HepG2 (cell line): ENCODE data around the gene KDELR3. TPM values are rescaled to one million over a fixed set of nuclear protein-coding genes. Genes with fewer than 3 reads are reported as not detected.

Source experiments
- AKAP8 ChIP-seq: sonication (generic); formaldehyde crosslinking; IDR thresholded peaks from 2 replicates; pipeline ENCODE4 v1.5.1; 2020; ENCODE audit warnings: mild to moderate bottlenecking, missing genetic modification reagents
- ATAD3A ChIP-seq: sonication (generic); formaldehyde crosslinking; IDR thresholded peaks from 2 replicates; pipeline ENCODE4 v1.4.0; 2020; ENCODE audit warnings: missing genetic modification reagents
- DNMT1 ChIP-seq: sonication (generic); formaldehyde crosslinking; IDR thresholded peaks from 2 replicates; pipeline ENCODE4 v1.5.1; 2020; ENCODE audit warnings: mild to moderate bottlenecking, missing genetic modification reagents
- ERF ChIP-seq: IDR thresholded peaks from 2 replicates; pipeline ENCODE4 v1.6.1; 2018; ENCODE audit warnings: missing biosample characterization, missing genetic modification reagents
- GFI1 ChIP-seq: sonication (generic); formaldehyde crosslinking; IDR thresholded peaks from 2 replicates; pipeline ENCODE4 v1.5.0; 2020; ENCODE audit warnings: missing genetic modification reagents, mild to moderate bottlenecking, borderline replicate concordance
- LCORL ChIP-seq, 2 experiments: fragments of 450-650 bp in 1 of 2; sonication (generic) in 1 of 2; formaldehyde crosslinking in 1 of 2; IDR thresholded peaks; 2 replicates each; pipeline versions ENCODE4 v1.5.0 to v1.6.1; 2017 to 2020; ENCODE audit warnings: antibody characterized with exemption in 1 of 2, missing genetic modification reagents in 1 of 2
- MED13 ChIP-seq: sonication (generic); formaldehyde crosslinking; IDR thresholded peaks from 2 replicates; pipeline ENCODE4 v1.5.0; 2020; ENCODE audit warnings: missing genetic modification reagents
- NR2F1 ChIP-seq, 2 experiments: fragments of 450-650 bp in 1 of 2; formaldehyde crosslinking in 1 of 2; IDR thresholded peaks; 2 replicates each; pipeline versions ENCODE4 v1.5.0 to v1.6.1; 2016 to 2020; ENCODE audit warnings: mild to moderate bottlenecking in 1 of 2, missing compliant biosample characterization in 1 of 2, missing genetic modification reagents in 1 of 2, moderate library complexity in 1 of 2
- PHF21A ChIP-seq: sonication (generic); formaldehyde crosslinking; IDR thresholded peaks from 2 replicates; pipeline ENCODE4 v1.5.0; 2020; ENCODE audit warnings: mild to moderate bottlenecking, missing genetic modification reagents
- REST ChIP-seq, 2 experiments: IDR thresholded peaks; 2 replicates each; pipeline ENCODE4 v1.6.1; 2011 to 2012; ENCODE audit warnings: low read length in 2 of 2, borderline replicate concordance in 1 of 2, low read depth in 1 of 2, mild to moderate bottlenecking in 1 of 2, moderate library complexity in 1 of 2
- SNAPC2 ChIP-seq: sonication (generic); formaldehyde crosslinking; IDR thresholded peaks from 2 replicates; pipeline ENCODE4 v1.8.1; 2022; ENCODE audit warnings: mild to moderate bottlenecking, missing genetic modification reagents
- STAT5B ChIP-seq: sonication (generic); formaldehyde crosslinking; IDR thresholded peaks from 2 replicates; pipeline ENCODE4 v1.4.0; 2020; ENCODE audit warnings: missing genetic modification reagents
- THYN1 ChIP-seq: sonication (generic); formaldehyde crosslinking; IDR thresholded peaks from 2 replicates; pipeline ENCODE4 v1.8.1; 2023; ENCODE audit warnings: low read depth, mild to moderate bottlenecking, moderate library complexity, missing genetic modification reagents, borderline replicate concordance
- TOE1 ChIP-seq: sonication (generic); formaldehyde crosslinking; IDR thresholded peaks from 2 replicates; pipeline ENCODE4 v1.4.0; 2020; ENCODE audit warnings: mild to moderate bottlenecking, missing genetic modification reagents
- ZFY ChIP-seq: sonication (generic); formaldehyde crosslinking; IDR thresholded peaks from 2 replicates; pipeline ENCODE4 v1.4.0; 2020; ENCODE audit warnings: missing genetic modification reagents
- ZNF546 ChIP-seq: sonication (generic); formaldehyde crosslinking; conservative IDR thresholded peaks from 2 replicates; pipeline ENCODE4 v1.8.1; 2023; ENCODE audit warnings: mild to moderate bottlenecking, missing genetic modification reagents
- ZNF569 ChIP-seq: sonication (generic); formaldehyde crosslinking; IDR thresholded peaks from 2 replicates; pipeline ENCODE4 v1.5.0; 2020; ENCODE audit warnings: mild to moderate bottlenecking, missing genetic modification reagents, moderate library complexity, borderline replicate concordance
- ZNF615 ChIP-seq: sonication (generic); formaldehyde crosslinking; IDR thresholded peaks from 2 replicates; pipeline ENCODE4 v1.5.0; 2020; ENCODE audit warnings: mild to moderate bottlenecking, missing genetic modification reagents, borderline replicate concordance
- ZNF619 ChIP-seq: sonication (generic); formaldehyde crosslinking; IDR thresholded peaks from 2 replicates; pipeline ENCODE4 v1.4.0; 2020; ENCODE audit warnings: mild to moderate bottlenecking, missing genetic modification reagents
- ZNF670 ChIP-seq: sonication (generic); formaldehyde crosslinking; IDR thresholded peaks from 2 replicates; pipeline ENCODE4 v1.8.0; 2022; ENCODE audit warnings: mild to moderate bottlenecking, missing genetic modification reagents, borderline replicate concordance
- polyA plus RNA-seq, 8 experiments: library from polyadenylated mRNA; depleted of rRNA in 3 of 8; stranded (reverse) in 7 of 8; unstranded in 1 of 8; fragments of >200 nt; fragmentation: Illumina TruSeq in 4 of 8; extraction: Trizol in 4 of 8; gene quantifications; 2 replicates each; pipeline versions ENCODE4 v1.2.1 to v1.2.3, GENCODE V29; 2011 to 2016; ENCODE audit warnings: low read depth in 4 of 8, missing spikeins in 1 of 8, mixed read lengths in 1 of 8; ENCODE audit not compliant: insufficient read depth in 1 of 8
- total RNA-seq, 5 experiments: library from RNA; depleted of rRNA; stranded (reverse); fragments of >200 nt; fragmentation: Illumina TruSeq; extraction: Trizol; gene quantifications; 2 replicates each; pipeline ENCODE4 v1.2.3, GENCODE V29; 2016; ENCODE audit warnings: low read depth in 1 of 5
- TF ChIP-seq, protein P1 (sequence below): sonication (generic); formaldehyde crosslinking; IDR thresholded peaks from 2 replicates; pipeline ENCODE4 v1.4.0; 2020; ENCODE audit warnings: mild to moderate bottlenecking, low read depth, missing genetic modification reagents
- TF ChIP-seq, protein P2 (sequence below): sonication (generic); formaldehyde crosslinking; IDR thresholded peaks from 2 replicates; pipeline ENCODE4 v1.8.1; 2022; ENCODE audit warnings: low read depth, mild to moderate bottlenecking, missing genetic modification reagents

Gene KDELR3
- total and polyA plus RNA-seq, 2 of the 13 experiments (the other 11 are each of a cell fraction or from before 2014, with no cell fraction given), result 24.2 to 65.7 TPM

DNA sequence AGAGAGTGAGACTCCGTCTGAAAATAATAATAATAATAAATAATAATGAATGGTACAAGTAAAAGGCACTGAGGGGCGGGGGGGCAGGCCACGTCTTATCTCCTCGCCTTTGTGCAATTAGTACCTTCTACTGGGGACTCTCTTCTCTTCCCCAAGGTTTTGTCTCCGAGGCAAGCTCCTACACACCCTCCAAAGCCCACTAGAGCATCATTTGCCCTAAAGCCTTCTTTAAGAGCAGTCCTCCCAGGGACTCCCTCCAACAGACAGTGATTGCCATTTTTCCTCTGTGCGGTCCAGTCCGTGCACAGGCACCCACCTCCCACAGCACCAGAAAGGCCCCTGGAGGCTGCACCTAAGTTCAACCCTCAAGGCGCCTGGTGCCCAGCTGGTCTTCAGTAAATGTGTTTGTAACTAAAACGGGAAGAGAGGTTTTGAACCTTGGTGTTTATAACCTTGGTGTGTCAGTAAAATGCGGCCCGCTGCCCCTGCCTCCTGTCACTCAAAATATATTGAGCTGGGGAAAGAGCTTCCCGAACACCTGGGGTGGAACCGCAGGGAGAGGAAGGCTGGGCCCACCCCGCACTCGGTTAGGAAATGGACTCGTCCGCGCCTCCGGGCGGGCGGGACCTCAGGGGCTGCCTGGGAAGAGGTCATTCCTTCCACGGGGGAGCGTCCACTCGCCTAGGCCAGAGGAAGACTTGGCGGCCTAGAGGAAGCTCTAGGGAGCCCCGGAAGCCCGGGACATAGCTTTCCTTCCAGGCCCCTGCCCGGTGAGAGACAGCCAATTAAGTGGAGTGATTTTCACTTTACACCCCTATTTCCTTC, 4.7 kb upstream of the KDELR3 start (continued):
- no peak for TF ChIP-seq GFI1 (CRISPR knock-in tag)
- peak; percentile 49 for TF ChIP-seq ERF
- TF ChIP-seq ZNF569 (CRISPR knock-in tag), result no peak
- TF ChIP-seq REST (IDR thresholded peaks at IDR 0.05; ENCODE audit: borderline replicate concordance in 1 of 2, low read depth in 1 of 2, low read length in 2 of 2), result no peak
- no peak for TF ChIP-seq ZNF619 (CRISPR knock-in tag)
- no peak for TF ChIP-seq NR2F1 (CRISPR knock-in tag; IDR thresholded peaks at IDR 0.05)
- no peak for TF ChIP-seq LCORL (IDR thresholded peaks at IDR 0.05)
- peak; percentile 34; the same call in 1 of the 2 replicates for TF ChIP-seq LCORL (CRISPR knock-in tag; IDR thresholded peaks at IDR 0.05)
- TF ChIP-seq, protein P1, sequence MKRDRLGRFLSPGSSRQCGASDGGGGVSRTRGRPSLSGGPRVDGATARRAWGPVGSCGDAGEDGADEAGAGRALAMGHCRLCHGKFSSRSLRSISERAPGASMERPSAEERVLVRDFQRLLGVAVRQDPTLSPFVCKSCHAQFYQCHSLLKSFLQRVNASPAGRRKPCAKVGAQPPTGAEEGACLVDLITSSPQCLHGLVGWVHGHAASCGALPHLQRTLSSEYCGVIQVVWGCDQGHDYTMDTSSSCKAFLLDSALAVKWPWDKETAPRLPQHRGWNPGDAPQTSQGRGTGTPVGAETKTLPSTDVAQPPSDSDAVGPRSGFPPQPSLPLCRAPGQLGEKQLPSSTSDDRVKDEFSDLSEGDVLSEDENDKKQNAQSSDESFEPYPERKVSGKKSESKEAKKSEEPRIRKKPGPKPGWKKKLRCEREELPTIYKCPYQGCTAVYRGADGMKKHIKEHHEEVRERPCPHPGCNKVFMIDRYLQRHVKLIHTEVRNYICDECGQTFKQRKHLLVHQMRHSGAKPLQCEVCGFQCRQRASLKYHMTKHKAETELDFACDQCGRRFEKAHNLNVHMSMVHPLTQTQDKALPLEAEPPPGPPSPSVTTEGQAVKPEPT (CRISPR knock-in tag), result no peak
- TF ChIP-seq MED13 (CRISPR knock-in tag), result no peak
- TF ChIP-seq DNMT1 (CRISPR knock-in tag), result no peak
- TF ChIP-seq, protein P2, sequence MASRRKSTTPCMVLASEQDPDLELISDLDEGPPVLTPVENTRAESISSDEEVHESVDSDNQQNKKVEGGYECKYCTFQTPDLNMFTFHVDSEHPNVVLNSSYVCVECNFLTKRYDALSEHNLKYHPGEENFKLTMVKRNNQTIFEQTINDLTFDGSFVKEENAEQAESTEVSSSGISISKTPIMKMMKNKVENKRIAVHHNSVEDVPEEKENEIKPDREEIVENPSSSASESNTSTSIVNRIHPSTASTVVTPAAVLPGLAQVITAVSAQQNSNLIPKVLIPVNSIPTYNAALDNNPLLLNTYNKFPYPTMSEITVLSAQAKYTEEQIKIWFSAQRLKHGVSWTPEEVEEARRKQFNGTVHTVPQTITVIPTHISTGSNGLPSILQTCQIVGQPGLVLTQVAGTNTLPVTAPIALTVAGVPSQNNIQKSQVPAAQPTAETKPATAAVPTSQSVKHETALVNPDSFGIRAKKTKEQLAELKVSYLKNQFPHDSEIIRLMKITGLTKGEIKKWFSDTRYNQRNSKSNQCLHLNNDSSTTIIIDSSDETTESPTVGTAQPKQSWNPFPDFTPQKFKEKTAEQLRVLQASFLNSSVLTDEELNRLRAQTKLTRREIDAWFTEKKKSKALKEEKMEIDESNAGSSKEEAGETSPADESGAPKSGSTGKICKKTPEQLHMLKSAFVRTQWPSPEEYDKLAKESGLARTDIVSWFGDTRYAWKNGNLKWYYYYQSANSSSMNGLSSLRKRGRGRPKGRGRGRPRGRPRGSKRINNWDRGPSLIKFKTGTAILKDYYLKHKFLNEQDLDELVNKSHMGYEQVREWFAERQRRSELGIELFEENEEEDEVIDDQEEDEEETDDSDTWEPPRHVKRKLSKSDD (CRISPR knock-in tag), result no peak
- no peak for TF ChIP-seq SNAPC2 (CRISPR knock-in tag)
- peak; percentile 79 for TF ChIP-seq PHF21A (CRISPR knock-in tag)
- TF ChIP-seq ZFY, result peak; percentile 77
- no peak for TF ChIP-seq TOE1
- no peak for TF ChIP-seq ATAD3A
- no peak for TF ChIP-seq STAT5B (CRISPR knock-in tag)
- TF ChIP-seq AKAP8 (CRISPR knock-in tag), result no peak
- no peak for TF ChIP-seq ZNF615
- no peak for TF ChIP-seq THYN1 (CRISPR knock-in tag)
- no peak for TF ChIP-seq ZNF546
- TF ChIP-seq ZNF670, result no peak
